Left lung (tissue), 10 donors: ENCODE data around the gene CLIP4. TPM values are rescaled to one million over a fixed set of nuclear protein-coding genes. Genes with fewer than 3 reads are reported as not detected.

Experiments
- ATAC-seq: fragments of 200-7000 bp; cut with Tn5 transposase; one replicate; pipeline ENCODE4 v1.9.1; 2020; ENCODE audit warnings: moderate library complexity
- DNase-seq, 4 donors: peaks; one replicate each; pipeline ENCODE4 v3.0.0-alpha.2; 2013 to 2020
- H3K27ac ChIP-seq, 2 donors: fragments of 200-600 bp; sonication (generic) in 1 of 2; one replicate each; pipeline versions ENCODE4 v1.5.0 to v1.8.0; 2020 to 2021
- H3K27me3 ChIP-seq, 2 donors: fragments of 200-600 bp; sonication (generic) in 1 of 2; one replicate each; pipeline versions ENCODE4 v1.5.0 to v1.8.0; 2020 to 2021
- H3K36me3 ChIP-seq, 2 donors: fragments of 200-600 bp; sonication (generic) in 1 of 2; one replicate each; pipeline versions ENCODE4 v1.5.0 to v1.8.0; 2020 to 2021
- H3K4me1 ChIP-seq, 2 donors: fragments of 200-600 bp; one replicate each; pipeline ENCODE4 v1.8.0; 2021
- H3K4me3 ChIP-seq, 2 donors: fragments of 200-600 bp; sonication (generic) in 1 of 2; one replicate each; pipeline versions ENCODE4 v1.5.0 to v1.8.0; 2020 to 2021; ENCODE audit warnings: mild to moderate bottlenecking in 1 of 2
- H3K9me3 ChIP-seq, 2 donors: fragments of 200-600 bp; sonication (generic) in 1 of 2; one replicate each; pipeline versions ENCODE4 v1.5.0 to v1.8.0; 2020 to 2021
- intact Hi-C, 2 donors: fragments of 100-400 bp; cut with DNase I; formaldehyde crosslinking; loops; one replicate each; pipeline versions ENCODE4 v1.11.2 to v1.14.2; 2022
- polyA plus RNA-seq, 6 donors: library from polyadenylated mRNA; unstranded; fragments of 120-200 nt; gene quantifications; one replicate each; pipeline ENCODE4 v1.2.1, GENCODE V29; 2013; ENCODE audit not compliant: insufficient read length in 6 of 6
- total RNA-seq, 2 donors: library from RNA; stranded (reverse); fragmentation: NEBNext Ultra II Directional; extraction: Animal tissue kit (Norgen Biotek cat#: 25700); gene quantifications; one replicate each; pipeline ENCODE4 v1.2.1, GENCODE V29; 2021
- TF ChIP-seq, protein P1 (sequence below), 2 donors: fragments of 200-600 bp; sonication (generic) in 1 of 2; IDR thresholded peaks; one replicate each; pipeline versions ENCODE4 v1.5.0 to v1.8.0; 2021; ENCODE audit warnings: antibody characterized with exemption in 2 of 2
- donor health status: DM: no; HTN: yes; CAD: no.
- donor health status: DM: no; HTN: no; CAD: no.

Gene CLIP4
- total and polyA plus RNA-seq, 8 donors: 9.5 to 49.2 (median 12.5) TPM

DNA sequence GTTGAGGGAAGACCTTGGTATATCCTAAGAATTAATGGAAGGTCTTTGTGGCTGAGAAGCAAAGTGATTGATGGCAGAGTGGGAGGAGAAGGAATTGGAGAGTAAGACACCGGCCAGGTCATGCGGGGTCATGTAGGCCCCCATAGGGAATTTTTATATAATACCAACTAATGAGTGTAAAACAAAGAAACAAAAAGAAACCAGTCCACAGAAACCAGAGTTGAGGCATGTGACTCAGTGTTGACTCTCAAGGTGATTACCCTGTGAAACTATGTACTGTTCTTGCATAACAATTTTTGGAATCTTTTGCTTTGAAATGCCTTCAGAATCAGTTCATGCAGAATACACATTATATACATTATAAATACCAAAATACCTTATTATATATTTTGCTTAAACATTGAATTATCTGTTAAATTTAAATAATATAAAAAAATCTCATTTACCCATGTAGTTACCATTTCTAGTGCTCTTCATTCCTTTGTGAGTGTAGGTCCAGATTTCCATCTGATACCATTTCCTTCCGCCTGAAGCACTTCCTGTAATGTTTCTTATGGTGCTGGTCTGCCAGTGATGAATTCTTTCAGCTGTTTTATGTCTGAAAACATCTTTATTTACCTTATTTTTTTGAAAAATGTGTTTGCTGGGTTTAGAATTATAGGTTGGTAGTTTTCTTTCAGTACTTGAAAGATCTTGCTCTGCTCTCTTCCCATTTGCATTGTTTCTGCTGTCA lies 8.6 kb downstream of the CLIP4 start:
- H3K27ac ChIP-seq: peak overlapping the region; percentile 40
- peak; percentile 76 for ATAC-seq
- TF ChIP-seq, protein P1, sequence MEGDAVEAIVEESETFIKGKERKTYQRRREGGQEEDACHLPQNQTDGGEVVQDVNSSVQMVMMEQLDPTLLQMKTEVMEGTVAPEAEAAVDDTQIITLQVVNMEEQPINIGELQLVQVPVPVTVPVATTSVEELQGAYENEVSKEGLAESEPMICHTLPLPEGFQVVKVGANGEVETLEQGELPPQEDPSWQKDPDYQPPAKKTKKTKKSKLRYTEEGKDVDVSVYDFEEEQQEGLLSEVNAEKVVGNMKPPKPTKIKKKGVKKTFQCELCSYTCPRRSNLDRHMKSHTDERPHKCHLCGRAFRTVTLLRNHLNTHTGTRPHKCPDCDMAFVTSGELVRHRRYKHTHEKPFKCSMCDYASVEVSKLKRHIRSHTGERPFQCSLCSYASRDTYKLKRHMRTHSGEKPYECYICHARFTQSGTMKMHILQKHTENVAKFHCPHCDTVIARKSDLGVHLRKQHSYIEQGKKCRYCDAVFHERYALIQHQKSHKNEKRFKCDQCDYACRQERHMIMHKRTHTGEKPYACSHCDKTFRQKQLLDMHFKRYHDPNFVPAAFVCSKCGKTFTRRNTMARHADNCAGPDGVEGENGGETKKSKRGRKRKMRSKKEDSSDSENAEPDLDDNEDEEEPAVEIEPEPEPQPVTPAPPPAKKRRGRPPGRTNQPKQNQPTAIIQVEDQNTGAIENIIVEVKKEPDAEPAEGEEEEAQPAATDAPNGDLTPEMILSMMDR (IDR thresholded peaks at IDR 0.05): no peak

DNA sequence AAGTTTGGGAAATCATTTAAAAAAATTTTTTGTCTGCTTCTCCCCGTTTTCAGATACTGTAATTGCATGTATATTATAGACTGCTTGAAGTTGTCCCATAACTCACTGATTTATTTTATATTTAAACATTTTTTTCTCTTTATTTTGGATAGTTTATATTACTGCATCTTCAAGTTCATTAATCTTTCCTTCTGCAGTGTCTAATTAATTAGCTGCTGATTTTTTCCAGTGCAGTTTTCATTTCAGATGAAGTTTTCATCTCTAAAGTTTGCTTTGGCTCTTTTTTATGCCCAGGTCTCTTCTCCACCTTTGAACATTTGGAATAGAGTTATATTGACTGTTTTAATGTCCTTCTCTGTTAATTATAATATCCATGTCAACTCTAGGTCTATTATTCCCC lies 9.3 kb downstream of the CLIP4 start:
- no peaks in the 10 kb centered on the region for H3K27me3 ChIP-seq
- H3K27ac ChIP-seq: no peak overlapping the region
- peaks cover 0 to 22% of the 10 kb centered on the region in 2 donors for H3K36me3 ChIP-seq
- ATAC-seq: no peak
- H3K4me1 ChIP-seq: peaks cover under 1 to 21% of the 10 kb centered on the region in 2 donors
- TF ChIP-seq, protein P1 (IDR thresholded peaks at IDR 0.05): no peak
- intact Hi-C loops: no loop called here
- H3K4me3 ChIP-seq: no peak overlapping the region
- no peak for DNase-seq
- H3K9me3 ChIP-seq: peaks cover 0 to 4% of the 10 kb centered on the region in 2 donors

More for the DNA sequence above, 8.6 kb downstream of the CLIP4 start:
- no peaks in the 10 kb centered on the region for H3K27me3 ChIP-seq
- DNase-seq: no peak
- H3K36me3 ChIP-seq: peaks cover 0 to 22% of the 10 kb centered on the region in 2 donors
- intact Hi-C loops: no loop called here
- H3K4me3 ChIP-seq: no peak overlapping the region
- H3K9me3 ChIP-seq: peaks cover 0 to 4% of the 10 kb centered on the region in 2 donors
- H3K4me1 ChIP-seq: peaks cover 0 to 17% of the 10 kb centered on the region in 2 donors

DNA sequence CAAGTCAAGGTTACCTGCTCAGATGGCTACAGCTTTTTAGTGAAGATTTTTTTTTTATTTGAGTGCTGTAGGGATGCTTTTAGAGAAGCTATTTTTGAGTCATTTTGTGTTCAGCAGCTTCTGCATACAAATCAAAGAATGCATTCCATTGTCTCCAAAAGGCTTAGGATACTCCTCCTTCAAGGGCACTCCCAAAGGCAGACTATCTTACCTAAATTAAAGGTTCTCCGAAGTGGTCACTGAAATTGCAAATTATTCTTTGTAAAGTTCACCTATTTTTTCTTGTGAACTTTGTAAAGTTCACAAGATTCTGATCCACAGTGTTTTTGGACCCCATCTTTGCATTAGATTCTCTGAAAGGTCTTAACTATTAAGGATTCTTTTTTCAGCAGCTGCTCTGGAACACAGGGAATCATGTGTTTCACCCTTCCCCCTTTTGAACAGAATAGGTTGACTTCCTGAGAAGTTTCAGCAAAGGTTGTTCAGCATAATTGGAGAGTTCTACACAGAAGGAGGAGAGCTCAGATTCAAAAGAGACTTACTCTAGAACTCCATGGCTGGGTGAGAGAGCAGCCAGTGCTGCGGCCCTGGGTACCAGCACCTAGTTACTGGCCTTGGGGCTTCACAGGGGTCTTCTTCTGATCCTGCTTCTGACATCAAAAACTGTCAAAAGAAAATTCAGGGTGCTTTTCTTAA lies 14.5 kb downstream of the CLIP4 start:
- ATAC-seq: peak; percentile 73
- Histone ChIP-seq H3K9me3 (no peaks in the 10 kb centered on the region), H3K4me3 (no peak overlapping the region), H3K27me3 (no peaks in the 10 kb centered on the region), H3K4me1 (peaks cover 2 to 20% of the 10 kb centered on the region in 2 donors), H3K27ac (peak overlapping the region; percentile 9 to 55), H3K36me3 (peaks cover 0 to 36% of the 10 kb centered on the region in 2 donors)
- TF ChIP-seq, protein P1 (IDR thresholded peaks at IDR 0.05): no peak
- intact Hi-C loops: no loop called here
- DNase-seq: no peak

DNA sequence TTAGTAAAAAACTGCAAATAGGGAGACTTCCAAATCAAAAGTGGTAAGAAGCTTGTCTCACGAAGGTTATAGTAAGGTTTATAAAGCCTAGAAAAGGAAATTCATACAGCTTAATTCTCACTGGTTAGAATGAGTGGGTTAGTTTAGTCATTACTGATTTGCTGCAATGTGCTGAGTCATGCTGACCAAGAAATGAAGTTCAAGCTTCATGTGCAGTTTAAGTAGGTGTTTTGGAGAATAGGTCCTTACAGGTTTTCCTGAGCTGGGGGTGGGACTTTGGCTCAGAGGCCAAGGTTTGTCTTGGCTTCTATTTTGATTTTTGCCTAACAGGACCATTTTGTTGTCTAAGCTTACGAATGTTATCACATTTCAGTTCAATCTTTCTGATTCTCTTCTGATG lies 15.1 kb downstream of the CLIP4 start:
- Histone ChIP-seq H3K4me3 (no peak overlapping the region), H3K27me3 (no peaks in the 10 kb centered on the region), H3K9me3 (no peaks in the 10 kb centered on the region), H3K36me3 (peaks cover 0 to 32% of the 10 kb centered on the region in 2 donors), H3K4me1 (peaks cover 2 to 20% of the 10 kb centered on the region in 2 donors), H3K27ac (peak overlapping the region; percentile 9 to 55)
- intact Hi-C loops: no loop called here
- TF ChIP-seq, protein P1 (IDR thresholded peaks at IDR 0.05): no peak
- peak; percentile 95 for ATAC-seq
- peak in 1 of 4 donors; percentile 44 for DNase-seq

DNA sequence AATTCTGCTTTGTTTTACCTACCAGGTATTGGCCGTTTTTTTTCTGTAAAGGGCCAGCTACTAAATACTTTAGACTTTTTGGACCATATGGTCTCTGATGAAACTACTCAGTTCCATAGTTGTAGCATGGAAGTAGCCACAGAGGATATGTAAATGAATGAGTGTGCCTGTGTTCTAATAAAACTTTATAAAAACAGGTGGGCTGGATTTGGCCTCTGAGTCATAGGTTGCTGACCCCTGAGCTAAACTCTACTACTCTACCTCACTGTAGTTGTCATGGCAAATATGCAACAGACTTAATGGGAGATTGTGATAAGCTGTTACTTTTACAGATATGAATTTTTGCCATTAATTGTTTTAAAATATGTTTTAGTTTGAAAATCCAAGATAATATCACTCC lies 19.7 kb downstream of the CLIP4 start:
- peaks cover 0 to 25% of the 10 kb centered on the region in 2 donors for H3K36me3 ChIP-seq
- H3K27ac ChIP-seq: no peak overlapping the region
- H3K4me1 ChIP-seq: peaks cover 0 to 8% of the 10 kb centered on the region in 2 donors
- H3K4me3 ChIP-seq: no peak overlapping the region
- DNase-seq (no peak), ATAC-seq (no peak)
- intact Hi-C loops: no loop called here
- no peaks in the 10 kb centered on the region for H3K27me3 ChIP-seq
- H3K9me3 ChIP-seq: peaks cover 0 to 6% of the 10 kb centered on the region in 2 donors
- TF ChIP-seq, protein P1 (IDR thresholded peaks at IDR 0.05): no peak
